ENCODE data around the gene TRMT44.
"Not testable (repeated sequence)": the region's sequence is repeated elsewhere in the genome, so short reads cannot be mapped to it uniquely, and the experiment has no call there.

The TRMT44 gene

DNA sequence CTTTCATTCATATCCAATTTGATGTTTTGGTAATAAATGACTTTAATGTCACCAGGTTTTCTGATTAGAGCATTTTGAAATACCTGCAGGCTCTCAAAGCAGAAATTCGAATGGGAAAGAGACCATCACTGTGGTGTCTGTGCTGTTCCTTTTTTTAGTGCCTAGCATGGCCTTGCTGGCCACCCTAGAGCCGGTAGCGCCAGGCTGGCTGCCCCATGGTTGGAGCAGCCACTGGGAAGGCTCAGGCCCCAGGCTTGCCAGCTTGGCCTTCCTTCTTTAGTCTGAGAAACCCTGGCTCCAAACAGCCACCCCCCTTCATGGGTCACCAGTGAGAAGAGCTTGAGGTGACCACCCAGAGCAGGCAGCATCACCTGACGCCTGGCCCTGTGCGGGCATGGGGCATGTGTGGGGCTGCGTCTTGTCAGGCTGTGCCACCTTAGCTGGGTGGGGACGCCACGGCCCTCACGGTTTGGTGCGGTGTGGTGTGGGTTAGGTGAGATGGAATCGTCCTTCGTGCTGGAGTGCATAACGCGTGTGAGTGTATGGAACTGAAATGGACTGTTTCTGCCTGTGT lies 30.0 kb downstream of the TRMT44 start:
- DNase-seq: no peak

DNA sequence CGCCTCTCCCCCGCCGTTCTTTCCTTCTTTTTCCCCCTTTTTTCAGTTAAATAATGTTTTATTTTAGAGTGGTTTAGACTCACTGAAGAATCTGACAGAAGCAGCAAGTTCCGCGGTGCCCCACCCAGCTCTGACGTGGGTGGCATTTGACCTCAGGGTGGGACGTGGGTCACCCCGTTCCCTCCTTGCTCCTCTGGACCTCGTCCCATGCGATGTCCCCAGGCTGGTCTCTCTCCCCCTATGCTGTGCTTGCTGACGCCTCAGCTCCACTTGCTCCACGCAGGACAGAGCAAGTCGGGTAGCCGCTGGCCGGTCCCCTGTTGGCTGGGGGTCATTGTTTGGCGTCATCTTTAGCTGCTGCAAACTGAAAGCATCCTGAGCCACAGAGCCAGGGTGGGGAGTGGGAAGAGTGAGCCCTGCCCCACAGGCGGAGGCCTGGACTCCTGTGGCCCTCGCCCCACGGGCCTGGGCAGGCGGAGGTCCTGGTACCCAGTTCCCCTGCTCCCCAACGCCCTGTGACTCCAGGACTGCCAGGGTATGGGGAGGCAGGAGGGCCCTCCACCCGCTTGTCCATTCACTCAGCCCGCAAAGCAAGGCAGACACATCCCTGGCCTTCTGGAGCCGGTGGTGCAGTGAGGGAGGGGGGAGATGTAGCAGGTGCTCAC lies 30.8 kb downstream of the TRMT44 start:
- DNase-seq: no peak

DNA sequence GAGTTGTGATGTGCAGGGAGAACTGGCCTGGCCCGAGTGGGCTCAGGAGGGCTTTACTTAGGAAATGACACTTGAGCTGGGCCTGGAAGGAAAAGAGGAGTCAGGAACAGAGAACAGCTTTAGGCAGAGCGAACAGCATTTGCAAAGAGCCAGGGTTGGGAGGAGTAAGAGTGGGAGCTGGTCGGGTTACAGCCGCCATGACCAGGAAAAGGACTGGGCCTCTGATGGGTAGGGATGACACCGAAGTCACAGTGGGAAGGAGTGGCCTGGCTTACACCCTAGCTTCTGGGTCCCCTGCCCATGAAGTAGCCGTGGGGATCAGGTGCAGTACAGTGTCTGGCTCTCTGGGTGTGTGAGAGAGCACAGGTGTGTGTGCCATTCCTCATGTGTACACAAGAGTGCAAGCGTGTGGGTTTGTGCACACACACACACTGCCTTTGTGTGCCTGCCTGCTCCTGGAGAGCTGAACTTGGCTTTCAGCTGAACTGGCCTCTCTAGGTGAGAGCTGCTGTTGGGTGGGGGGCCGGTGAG lies 31.6 kb downstream of the TRMT44 start:
- DNase-seq: no peak

DNA sequence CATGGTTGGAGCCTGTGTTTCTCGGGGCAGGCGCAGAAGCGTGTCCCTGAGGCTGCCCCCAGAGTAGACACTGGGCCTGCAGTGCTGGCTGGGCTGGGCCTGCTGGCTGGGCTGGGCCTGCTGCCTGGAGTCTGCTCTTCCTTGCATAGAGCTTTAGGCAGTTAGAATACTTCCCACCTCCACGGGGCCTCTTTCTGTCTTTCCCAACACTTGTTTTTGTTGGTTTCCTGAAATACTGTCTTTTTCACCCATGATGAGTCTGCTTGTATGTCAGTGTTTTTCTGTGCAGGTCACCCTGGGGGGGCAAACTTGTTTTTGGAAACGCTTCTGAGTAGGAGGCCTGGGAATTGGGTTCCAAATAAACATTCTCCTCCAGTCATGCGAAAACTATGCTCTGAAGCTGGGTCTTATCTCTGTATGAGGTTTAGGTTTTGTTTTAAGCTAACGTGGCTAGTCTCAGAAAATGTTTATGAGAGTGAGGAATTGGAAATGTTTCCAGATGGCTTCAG lies 32.2 kb downstream of the TRMT44 start:
- no peak for DNase-seq

DNA sequence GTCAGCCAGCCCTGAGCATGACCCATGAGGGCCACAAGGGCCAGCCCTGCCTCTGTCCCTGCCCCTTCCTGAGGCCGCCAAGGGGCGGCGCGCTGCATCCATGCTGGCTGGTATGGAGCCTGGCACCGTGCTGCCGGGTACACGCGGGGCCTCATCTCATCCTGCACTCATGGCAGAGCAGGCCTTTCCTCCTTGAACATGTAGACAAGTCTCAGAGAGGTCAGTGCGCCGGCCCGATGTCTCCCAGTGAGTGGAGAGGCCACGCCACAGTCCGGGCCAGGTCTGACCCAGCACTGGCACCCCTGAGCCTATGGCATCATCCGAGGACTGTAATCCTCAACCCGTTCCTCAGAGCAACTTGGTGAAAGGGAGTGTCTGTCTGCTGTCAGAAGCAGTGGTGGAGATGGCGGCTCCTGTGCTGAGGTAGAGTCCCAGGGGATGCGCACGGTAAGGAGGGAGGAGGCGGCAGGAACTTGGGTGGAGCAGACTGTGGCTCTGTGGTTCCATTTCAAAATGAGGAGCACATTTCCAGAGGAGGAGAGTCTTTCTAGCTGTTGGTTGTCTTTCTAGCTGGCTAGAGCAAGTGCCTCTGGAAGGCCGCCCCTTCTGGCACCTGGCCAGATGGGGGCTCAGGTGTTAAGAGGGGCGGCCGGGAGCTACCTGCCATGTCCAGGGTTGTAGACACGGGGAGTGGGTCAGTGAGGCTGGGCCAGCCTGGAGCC lies 32.8 kb downstream of the TRMT44 start:
- DNase-seq: no peak

DNA sequence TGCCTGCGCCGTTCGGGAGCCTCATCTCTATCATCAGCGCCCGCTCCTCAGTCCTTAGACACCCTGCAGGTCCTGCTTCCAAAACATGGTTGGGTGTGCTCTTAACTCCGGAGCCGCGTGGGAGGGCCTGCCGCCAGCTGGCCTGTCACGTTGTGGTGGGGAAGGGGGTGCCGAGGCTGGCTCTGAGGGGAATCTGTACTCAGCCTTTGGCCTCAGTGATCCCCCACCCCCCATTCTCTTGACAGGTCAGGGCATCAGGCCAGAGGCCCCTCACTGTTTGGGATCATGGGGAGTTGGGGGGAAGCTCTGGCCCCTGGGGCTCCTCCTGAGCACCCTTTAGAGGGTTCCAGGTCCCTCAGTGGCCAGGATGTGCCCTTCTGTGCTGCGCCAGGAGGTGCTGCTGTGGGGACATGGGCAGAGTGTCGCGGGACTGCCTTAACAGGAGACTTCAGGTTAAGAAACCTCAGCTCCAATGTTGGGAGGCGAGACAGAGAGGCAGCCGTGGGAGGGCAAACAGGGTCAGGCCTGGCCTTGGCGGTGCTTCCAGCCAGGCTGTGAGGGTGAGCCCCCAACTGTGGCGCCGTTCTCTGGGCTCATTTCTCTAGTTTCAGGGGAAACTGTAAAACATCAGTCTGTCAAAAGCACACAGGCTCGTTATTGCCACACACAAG lies 33.5 kb downstream of the TRMT44 start:
- no peak for DNase-seq

DNA sequence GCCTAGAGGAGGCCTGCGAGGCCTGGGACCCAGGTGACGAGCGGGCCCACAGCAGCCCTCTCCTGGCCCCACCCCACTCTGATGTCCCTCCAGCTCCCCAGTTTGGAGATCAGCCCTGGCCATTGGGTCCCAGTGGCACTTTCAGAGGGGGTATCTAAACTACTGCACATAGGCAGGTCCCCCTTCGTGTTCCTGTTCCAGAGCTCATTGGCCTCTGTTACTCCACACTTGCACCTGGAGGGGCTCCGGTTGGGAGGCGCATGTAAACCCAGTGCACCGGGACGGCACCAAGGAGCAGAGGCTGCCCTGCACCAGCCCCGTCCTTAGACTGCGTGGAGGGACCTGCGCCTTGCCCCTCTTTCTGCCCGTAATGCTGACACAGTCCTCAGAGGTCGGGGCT lies 34.3 kb downstream of the TRMT44 start:
- DNase-seq: no peak

DNA sequence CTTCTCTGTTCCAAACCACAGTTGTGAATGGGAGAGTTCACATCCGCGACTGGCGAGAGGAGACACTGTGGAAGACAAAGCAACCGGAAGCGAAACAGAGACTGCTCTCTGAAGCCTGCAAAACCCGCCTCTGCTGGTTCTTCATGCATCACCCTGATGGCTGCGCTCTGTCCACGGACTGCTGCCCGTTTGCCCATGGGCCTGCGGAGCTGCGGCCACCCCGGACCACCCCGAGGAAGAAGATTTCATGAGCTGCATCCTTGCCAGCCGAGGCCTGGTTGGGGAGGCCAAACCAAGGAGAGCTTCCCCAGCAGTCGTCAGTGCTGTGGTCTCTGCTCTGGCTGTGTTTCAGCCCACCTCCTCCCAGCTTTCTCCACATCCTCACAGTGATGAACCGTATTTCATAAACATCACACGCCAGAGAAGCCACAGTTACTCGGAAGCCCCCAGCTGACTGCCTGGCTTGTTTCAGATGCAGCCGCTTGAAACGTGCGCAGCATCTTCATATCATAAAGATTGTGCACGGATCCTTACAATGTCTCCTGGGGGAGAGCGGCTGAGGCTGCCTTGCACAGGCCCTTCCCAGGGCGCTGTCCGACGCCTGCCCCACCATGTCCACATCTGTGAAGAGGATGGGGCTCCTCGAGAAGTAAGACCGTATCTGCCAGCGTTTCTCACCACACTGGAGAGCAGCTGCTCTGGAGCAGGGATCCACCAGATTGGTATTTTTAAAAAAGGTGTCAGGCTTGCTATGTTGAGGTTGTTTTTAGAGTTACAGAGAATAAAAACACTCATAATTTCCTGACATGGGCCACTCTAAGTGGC lies 35.4 kb downstream of the TRMT44 start:
- DNase-seq: no peak

DNA sequence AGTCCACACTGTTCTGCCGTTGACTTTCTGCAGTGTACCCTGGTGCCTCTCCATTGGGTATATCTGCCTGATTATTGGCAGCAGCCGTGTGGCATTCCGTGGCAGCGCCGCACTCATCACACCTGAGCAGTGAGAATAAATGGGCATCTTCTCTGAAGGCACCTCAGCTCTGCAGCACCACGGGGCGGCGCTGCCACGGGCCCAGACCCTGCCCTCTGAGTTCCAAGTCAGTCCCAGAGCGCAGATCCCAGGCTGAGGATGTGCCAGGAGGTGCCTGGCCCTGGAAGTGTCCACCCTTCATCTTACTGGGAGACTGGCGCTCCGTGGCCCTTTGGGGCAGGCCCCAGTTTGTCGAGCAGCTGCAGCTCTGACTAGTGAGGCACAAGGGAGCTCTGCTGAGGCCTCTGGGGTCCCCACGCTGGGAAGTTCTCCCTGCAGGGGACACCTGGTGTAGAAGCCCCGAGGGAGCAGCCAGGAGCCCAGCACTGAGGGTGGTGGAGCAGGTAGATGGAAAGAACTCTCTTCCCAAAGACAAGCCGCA lies 36.6 kb downstream of the TRMT44 start:
- no peak for DNase-seq

DNA sequence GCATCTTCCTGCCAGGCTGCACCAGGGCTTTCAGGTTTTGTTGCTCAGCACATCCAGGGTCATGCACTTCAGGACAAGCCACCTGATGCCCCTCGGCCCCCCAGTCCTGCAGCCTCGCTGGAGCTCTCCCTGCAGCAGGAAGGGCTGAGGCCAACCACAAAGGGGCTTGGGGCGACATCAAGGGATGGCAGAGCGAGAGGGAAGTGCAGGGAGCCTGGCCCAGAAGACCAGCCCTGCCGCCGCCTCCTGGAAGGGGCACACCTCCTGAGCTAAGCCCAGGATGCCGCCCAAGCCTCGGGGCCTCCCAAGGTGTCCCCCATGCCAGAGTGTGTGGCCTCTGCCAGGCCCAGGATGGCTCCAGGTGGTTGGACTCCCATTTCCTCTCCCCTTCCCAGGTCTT lies 37.1 kb downstream of the TRMT44 start:
- no peak for DNase-seq

DNA sequence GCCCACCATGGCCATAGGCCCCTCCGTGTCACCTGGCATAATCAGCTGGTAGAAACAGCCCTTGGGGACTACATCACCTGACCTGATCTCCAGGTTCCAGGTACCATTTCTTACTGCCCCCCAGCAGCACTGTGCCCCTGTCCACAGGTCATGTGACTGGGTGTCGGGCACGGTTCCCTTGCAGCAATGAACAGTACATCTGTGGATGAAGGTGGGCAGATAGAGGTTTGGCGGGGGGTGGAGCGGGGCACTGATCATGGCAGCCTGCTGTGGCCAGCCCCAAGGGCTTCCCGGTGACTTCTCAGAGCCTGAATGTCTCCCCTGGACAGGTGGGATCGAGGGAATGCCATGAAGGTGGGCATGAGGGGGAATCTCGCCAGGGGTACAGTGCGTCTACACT lies 37.8 kb downstream of the TRMT44 start:
- no peak for DNase-seq

DNA sequence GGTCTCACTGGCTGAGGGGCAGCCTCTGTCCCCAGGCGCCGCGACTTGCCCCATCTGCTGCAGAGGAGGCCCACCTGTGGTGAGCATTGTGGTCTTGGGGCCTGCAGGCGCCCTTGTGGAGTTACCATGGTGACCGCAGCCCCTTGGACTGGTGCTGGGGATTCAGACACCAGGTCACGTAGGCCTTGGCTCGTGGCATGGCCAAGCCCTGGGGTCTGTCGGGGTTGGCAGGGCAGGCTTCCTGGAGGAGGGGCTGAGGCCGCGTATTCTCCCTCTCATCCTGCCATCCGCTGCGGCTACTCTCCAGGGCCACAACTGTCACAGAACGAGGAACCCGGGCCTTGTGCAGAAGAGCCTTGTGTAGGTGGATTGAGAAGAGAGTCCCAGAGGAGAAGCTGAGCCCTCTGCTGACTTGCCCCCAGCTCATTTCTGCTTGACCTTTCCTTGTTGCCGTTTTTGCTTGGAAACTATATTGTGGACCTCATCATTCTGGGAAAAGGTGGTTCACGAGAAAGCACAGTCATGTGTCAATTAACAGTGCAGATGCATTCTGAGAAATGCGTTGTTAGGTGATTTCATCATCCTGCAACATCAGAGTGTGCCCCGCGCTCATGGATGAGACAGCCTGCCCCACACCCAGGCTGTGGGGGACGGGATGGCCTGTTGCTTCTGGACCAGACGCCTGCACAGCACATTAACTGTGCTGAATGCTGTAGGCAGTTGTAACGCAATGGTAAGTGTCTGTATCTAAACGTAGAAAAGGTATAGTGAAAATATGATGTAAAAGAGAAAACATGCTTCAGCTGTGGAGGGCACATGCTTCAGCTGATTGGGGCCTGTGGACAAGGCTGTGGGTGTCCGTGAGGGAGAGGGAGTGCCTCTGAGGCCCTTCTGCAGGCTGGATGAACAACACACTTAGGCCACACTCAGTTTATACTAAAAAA lies 38.5 kb downstream of the TRMT44 start:
- DNase-seq: no peak

DNA sequence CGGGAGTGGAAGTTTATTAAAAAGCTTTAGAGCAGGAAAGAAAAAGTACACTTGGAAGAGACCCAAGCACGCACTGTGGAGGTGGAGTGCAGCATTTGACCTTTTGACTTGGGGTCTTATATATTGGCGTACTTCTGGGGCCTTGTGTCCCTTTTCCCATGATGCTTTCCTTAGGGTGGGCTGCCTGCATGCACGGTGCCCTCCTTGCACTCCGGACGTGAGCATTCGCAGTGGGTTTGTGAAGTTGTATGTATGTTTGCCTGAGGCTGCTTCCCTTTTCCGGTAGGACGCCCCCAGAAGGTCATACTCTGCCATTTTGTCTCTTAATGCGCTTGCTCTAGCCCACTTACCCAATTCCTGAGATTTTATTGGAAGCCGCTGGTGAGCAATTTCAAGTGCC lies 39.6 kb downstream of the TRMT44 start:
- DNase-seq: no peak

DNA sequence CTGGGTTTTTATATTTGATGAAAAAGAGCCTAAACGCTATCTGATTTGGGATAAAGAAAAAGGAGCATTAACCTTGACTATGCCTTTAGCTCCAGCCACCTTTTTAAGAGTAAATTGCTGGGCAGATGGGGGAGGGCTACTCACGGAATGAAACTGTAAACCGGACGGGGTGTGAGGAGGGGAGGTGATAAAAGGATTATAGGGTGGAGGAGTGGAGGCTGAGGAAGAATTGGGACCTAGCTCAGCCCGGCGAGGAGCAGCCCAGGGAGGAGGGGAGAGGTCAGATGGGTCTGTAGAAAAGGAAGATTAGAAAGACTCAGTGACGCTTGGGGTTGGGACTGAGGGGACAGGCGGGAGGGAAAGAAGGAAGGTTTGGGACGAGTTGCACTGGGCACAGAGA lies 46.1 kb downstream of the TRMT44 start:
- not testable (repeated sequence) for DNase-seq

DNA sequence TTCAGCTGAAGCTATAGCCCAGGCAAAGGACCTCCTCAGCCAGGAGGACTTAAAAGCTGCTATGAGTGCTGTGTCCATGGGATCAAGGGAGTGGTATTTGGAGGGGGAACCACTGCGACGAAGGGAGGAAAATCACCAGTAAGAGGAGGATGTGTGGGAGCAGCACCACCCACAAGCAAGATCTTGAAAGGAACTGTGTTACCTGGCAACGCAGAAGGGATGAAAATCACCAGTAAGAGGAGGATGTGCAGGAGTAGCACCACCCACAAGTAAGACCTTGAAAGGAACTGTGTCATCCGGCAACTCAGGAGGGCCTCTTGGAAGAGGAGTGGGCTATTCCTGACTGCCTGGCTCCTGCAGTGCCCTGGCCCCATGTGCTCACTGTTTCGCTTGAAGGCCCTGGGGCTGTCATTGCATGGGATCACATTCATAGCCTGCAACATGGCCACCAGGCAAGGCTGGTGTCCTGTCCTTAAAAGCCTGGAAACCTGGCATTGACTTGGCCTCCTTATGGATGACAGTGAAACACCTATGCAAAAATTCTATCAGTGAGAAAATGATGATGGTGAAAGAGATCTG lies 48.3 kb downstream of the TRMT44 start:
- no peak for DNase-seq

DNA sequence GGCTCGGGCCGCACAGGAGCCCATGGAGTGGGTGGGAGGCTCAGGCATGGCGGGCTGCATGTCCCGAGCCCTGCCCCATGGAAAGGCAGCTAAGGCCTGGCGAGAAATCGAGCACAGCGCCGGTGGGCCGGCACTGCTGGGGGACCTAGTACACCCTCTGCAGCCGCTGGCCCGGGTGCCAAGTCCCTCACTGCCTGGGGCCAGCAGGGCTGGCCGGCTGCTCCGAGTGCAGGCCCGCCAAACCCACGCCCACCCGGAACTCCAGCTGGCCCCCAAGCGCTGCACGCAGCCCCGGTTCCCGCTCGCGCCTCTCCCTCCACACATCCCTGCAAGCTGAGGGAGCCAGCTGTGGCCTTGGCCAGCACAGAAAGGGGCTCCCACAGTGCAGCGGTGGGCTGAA lies 50.9 kb downstream of the TRMT44 start:
- DNase-seq: not testable (repeated sequence)

DNA sequence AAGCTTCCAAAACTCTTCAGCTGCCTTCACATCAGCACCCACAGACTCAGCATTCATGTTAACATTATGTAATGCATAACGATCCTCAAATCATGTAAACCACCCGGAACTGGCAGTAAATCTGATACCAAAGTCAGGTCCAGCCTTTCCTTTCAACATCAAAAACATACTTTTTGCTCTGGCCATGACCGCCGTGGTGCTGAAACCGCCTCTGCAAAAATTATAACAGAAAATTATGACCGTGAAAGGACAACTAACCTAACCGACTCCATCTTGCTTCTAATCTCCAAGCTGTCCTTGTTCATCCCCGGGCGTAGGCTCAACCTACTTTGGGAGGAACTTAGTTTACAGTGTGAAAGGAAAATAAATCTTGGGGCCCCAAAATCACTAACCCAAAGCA lies 51.6 kb downstream of the TRMT44 start:
- DNase-seq: no peak

DNA sequence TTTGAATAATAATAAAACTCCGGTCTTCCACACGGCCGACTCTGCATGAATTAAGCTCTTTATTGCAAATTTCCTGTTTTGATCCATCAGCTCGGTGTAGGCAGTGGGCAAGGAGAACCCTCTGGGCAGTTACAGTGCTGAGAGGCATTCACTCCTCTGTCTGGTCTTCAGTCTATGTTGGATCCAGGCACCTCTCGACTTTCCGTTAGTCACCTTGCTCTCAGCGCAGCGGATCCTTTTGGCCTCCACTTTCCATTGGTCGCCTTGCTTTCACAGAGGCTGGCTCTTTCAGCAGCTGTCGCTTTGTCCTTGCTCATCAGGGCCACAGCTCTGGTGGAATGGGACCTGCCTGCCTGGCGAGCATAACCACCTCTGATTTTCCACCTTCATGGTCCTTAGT lies 52.9 kb downstream of the TRMT44 start:
- DNase-seq: no peak

DNA sequence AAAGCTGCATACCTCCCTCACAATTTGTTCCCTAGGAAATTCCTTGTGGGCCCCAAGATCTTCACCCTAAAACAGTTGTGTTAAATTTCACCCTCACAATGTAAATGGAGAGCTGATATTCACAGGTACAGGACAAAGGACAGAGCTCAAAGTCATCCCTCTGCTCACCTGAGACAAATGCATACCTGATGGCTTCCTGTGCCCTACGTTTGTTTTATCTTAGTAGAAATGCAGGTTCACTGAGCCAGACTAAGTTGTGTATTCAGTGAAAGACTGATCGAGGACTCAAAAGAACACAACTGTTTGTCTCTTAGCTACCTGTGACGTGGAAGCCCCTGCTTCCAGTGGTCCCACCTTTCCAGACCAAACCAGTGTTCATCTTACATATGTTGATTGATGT lies 53.6 kb downstream of the TRMT44 start:
- DNase-seq: no peak

DNA sequence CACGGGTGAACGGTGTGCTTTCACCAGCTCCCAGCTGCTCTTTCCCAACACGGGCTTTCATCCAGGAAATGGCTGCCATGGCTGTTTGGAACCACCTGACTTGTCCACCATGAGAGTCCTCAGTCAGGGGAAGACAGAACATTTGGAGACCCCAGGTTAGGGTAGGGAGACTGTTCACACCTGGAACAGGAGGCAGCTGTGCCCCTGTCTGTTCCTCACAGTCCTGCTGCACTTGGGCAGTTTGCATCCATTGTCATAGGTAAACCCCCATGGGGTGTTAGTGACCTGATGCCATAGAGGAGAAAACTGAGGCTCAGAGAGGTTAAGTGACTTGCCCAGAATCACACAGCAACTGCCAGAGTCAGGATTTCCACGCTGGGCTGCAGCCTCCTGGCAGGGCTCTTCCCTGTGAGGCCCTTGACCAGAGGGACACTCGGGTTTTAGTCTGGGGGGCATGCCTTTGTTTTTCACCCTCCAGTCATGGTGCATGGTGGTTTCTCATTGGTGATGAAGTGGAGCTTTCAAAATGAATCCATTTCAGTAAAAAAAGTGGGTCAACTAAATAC lies 54.5 kb downstream of the TRMT44 start:
- no peak for DNase-seq

Data from NCI-H2171 (cell line).